ENCODE measurements around the gene MCC. TPM values are rescaled to one million over a fixed set of nuclear protein-coding genes. Genes with fewer than 3 reads are reported as not detected.

Gene MCC
- polyA plus RNA-seq, 5 donors = 12.5 to 17.2 (median 15.7) TPM

GRCh38 chr5:113150221-113150620 lies 338.0 kb downstream of the MCC start:
- DNase-seq = no peak

GRCh38 chr5:113147537-113147936 lies 340.7 kb downstream of the MCC start:
- DNase-seq = no peak

- no peak for DNase-seq
Measured at GRCh38 chr5:113147101-113147508, 341.1 kb downstream of the MCC start.

- DNase-seq = no peak
Measured at GRCh38 chr5:113145757-113146387, 342.4 kb downstream of the MCC start.

GRCh38 chr5:113142186-113142585 lies 346.1 kb downstream of the MCC start:
- no peak for DNase-seq

DNA sequence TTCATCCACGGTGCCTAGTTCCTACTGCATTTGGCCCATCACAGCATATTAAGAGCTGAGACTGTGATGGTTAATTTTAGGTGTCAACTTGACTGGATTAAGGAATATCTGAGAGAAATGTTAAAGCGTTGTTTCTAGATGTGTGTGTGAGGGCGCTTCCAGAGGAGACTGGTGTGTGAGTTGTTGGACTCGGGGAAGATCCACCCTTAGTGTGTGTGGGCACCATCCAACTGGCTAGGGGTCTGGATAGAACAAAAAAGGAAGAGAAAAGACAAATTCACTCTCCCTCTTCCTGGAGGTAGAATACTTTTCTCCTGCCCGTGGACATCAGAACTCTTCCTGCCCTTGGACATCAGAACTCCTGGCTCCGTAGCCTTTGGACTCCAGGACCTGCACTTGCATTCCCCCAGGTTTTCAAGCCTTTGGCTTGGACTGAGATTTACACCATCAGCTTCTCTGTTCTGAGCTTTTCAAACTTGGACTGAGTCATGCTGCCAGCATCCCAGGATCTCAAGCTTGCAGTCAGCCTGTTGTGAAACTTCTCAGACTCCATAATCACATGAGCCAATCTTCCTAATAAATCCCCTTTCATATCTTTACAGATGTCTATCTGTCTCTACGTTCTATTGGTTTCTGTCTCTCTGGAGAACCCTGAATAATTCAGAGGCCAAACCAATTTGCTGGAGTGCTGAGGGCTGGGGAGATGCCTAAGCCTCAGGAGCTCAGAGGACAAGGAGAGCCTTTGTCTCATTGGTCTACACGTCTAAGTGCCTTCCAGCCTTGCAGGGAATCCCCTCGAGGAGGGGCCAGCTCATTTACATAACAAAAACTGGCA lies 347.2 kb downstream of the MCC start:
- no peak for DNase-seq

DNA sequence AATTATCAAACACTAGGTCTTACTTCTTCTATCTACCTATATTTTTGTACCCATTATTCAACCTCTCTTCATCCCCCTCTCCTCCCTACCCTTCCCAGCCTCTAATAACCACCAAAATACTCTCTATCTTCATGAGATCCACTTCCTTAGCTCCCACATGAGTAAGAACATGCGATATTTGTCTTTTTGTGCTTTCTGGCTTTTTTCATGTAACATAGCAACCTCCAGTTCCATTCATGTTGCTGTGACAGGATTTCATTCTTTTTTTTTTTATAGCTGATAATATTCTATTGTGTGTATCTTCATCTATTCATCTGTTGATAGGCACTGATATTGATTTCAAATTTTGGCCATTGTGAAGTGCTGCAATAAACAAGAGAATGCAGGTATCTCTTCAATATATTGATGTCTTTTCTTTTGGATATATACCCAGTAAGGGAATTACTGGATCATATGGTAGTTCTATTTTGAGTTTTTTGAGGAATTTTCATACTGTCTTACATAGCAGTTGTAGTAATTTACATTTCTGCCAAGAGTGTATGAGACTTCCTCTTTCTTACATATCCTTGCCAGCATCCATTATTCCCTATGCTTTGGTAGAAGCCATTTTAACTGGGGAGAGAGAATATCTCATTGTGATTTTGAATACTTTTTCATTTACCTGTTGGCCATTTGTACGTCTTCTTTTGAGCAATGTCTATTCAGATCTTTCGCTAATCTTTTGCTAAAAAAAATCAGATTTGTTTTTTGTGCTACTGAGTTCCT lies 354.9 kb downstream of the MCC start:
- DNase-seq = no peak

- DNase-seq = no peak
Measured at GRCh38 chr5:113132564-113132963, 355.7 kb downstream of the MCC start.

DNA sequence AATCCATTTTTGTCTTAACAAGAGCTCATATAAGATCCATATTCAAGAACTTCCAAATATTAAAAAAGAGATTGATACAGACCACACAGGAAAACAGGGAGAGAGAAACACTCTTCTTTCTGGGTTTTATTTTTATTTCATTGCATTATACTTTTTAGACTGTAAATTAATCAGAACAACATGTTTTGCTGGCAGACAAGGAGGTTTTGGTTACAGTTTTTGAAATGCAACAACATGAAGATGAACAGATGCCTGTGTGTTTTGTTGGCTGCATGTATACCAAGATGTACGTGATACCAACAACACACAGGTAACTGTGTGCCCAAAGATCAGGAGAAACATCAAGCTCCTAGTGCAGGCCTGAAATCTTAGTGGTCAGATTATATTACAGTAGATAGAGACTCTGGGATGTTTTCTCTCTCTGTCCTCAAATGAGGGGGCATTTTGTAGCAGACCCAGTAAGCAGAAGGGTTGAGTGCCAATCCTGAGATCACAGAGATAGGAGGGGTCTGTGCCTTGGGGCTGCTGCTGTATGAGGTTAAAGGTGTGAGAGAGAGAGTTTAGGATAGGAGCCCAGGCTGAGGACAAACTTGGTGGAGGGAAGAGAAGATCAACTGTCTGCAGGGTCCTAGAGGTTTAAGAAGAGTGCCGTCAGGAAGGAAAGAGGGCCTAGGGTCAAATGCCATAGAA lies 359.5 kb downstream of the MCC start:
- no peak for DNase-seq

DNA sequence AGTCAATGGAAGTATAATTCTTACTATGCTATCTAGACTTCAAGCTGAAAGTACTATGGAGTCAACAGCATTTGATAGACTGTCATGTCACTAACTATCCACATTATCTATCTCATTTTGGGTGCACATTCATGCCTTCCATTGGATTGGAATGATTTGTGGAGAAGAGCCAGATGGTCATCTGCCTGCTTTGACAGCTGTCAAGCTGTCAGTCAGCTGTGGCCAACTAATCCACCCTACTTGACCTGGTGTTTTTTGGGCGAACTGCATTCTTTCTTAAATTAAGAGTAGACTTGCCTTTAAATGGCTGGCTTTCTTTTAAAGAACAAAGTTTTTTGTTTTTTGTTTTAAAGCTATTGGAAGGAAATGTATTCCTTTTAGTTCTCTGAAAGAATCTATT lies 360.2 kb downstream of the MCC start:
- no peak for DNase-seq

GRCh38 chr5:113127021-113127420 lies 361.2 kb downstream of the MCC start:
- no peak for DNase-seq

- no peak for DNase-seq
Measured at GRCh38 chr5:113125371-113125770, 362.9 kb downstream of the MCC start.

GRCh38 chr5:113124914-113125313 lies 363.3 kb downstream of the MCC start:
- no peak for DNase-seq

DNA sequence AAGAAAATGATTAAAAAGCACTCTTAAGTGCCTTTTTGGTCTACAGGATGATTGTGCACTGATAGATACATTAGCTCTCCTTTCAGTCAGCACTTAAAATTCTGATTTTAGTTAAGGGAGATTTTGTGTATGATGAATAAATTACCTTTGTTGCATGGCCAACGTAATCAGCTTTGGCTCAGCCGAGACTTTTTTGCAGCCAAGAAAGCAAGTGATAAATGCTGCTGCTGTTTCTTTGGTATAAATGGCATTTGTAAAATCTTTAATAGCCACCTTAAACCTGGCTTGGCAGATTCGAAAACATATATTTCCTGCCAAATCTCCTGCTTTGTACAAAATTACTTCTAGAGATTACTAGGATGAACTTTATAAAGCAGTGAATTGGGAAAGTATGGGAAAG lies 364.0 kb downstream of the MCC start:
- no peak for DNase-seq

GRCh38 chr5:113123618-113124017 lies 364.6 kb downstream of the MCC start:
- DNase-seq = no peak

- no peak for DNase-seq
Measured at GRCh38 chr5:113122053-113122452, 366.2 kb downstream of the MCC start.

DNA sequence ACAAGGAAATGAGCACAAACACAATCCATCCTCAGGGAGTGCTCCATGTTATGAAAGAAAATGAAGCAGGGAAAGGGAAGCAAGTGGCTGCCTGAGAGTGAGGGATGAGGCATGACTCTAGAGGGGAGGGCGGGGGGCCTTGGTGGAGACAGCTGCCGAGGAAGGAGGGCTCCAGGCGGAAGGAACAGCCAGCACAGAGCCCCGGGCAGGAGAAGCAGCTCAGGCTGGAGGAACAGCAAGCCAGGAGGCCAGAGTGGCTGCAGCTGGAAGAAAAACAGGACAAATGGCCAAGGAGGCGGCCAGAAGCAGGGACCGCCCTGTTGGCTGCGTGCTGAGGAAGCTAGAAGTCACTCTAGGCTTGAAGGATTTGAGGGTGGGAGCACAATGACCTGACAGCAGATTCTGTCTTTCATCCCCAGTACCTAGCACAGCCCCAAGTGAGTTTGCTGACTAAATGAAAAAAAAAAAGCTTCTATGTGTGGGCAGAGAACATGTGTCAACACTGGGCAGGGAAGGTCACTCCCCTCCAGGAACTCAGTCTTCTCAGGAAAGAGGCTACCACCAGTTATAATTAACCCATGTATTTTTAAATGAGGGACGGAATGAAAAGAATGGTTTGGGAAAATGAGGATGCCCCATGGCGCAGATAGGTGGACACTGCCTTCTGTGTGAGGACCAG lies 368.9 kb downstream of the MCC start:
- peak; percentile 60 to 62 for DNase-seq

DNA sequence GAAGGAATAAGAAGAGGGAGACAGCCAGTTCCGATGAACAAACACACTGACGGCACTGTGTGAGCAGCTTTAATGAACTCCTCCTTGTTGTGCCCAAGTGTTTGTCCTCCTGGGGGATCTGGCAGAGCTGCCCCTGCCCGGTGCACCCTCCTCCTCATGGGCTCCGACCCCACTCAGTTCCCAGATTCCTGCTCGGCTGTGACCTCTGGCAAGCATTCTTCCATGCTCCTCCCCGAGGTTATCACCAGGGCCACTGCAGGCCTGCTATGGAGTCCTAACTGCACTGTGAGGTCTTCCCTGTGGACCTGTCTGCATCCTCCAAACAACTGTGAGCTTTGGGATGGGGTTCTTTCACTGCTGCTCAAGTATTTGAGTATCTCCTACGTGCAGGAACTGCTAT lies 369.5 kb downstream of the MCC start:
- DNase-seq = no peak

- no peak for DNase-seq
Measured at GRCh38 chr5:113118298-113118697, 370.0 kb downstream of the MCC start.

GRCh38 chr5:113117543-113118115 lies 370.6 kb downstream of the MCC start:
- DNase-seq = no peak

- DNase-seq = no peak
Measured at GRCh38 chr5:113115956-113116355, 372.3 kb downstream of the MCC start.

All from right lung (tissue), 5 donors.